ENCODE measurements around the gene TRPT1. TPM values are rescaled to one million over a fixed set of nuclear protein-coding genes. Genes with fewer than 3 reads are reported as not detected.

The TRPT1 gene
- total and polyA plus RNA-seq, 3 donors from 2014 or later: 56.5 to 93.7 (median 65.4) TPM

DNA sequence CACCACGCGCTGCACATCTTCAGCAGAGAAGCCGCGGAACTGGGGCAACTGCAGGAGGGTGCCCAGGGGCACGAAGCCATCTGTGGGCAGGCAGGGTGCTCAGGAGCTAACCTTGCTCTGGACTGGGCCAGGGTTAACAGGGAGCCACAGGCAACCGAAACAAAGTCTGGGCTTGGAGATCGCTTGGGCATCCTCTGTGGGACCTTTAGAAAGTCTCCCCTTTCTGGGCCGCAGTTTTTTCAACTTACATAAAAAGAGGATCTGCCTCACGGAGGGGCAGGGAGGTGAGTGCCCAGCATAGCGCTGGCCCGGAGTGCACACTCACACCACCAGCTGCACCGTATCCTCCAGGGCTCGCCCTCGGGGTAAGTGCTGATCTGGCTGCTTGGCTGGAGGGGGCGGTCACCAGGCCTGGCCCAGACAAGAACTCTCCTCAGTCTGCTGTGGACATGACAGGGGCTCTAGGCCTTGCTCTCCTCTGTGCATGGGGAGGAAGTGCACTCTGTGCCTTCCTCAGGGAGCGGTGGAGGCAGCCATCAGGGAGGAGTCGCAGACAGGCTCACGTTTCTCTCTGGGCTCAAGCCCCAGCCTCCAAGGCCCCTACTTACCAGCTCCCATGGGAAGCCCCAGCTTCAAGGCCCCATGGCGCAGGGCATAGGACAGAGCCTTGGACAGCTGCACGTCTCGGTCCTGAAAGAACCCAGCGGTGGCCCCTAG lies 937 bp downstream of the TRPT1 start:
- Histone ChIP-seq H3K36me3 (ENCODE audit: low read depth, missing control alignments) (no peaks in the 10 kb centered on the region), H3K4me1 (peaks cover 38% of the 10 kb centered on the region), H3K9me3 (no peaks in the 10 kb centered on the region), H3K27me3 (no peaks in the 10 kb centered on the region), H3K27ac (peak overlapping the region; percentile 72 to 84), H3K4me3 (peak overlapping the region; percentile 74 to 75)
- TF ChIP-seq, protein P1, sequence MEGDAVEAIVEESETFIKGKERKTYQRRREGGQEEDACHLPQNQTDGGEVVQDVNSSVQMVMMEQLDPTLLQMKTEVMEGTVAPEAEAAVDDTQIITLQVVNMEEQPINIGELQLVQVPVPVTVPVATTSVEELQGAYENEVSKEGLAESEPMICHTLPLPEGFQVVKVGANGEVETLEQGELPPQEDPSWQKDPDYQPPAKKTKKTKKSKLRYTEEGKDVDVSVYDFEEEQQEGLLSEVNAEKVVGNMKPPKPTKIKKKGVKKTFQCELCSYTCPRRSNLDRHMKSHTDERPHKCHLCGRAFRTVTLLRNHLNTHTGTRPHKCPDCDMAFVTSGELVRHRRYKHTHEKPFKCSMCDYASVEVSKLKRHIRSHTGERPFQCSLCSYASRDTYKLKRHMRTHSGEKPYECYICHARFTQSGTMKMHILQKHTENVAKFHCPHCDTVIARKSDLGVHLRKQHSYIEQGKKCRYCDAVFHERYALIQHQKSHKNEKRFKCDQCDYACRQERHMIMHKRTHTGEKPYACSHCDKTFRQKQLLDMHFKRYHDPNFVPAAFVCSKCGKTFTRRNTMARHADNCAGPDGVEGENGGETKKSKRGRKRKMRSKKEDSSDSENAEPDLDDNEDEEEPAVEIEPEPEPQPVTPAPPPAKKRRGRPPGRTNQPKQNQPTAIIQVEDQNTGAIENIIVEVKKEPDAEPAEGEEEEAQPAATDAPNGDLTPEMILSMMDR (IDR thresholded peaks at IDR 0.05): no peak
- no peak for TF ChIP-seq POLR2A (IDR thresholded peaks at IDR 0.05)
- DNase-seq: no peak
- WGBS, 2 donors: 50 to 58% methylated on average over 4 to 22 of the region's 22 CpGs
- intact Hi-C loops (cut with DNase I; ENCODE audit: low total_unique reads): no loop called here

DNA sequence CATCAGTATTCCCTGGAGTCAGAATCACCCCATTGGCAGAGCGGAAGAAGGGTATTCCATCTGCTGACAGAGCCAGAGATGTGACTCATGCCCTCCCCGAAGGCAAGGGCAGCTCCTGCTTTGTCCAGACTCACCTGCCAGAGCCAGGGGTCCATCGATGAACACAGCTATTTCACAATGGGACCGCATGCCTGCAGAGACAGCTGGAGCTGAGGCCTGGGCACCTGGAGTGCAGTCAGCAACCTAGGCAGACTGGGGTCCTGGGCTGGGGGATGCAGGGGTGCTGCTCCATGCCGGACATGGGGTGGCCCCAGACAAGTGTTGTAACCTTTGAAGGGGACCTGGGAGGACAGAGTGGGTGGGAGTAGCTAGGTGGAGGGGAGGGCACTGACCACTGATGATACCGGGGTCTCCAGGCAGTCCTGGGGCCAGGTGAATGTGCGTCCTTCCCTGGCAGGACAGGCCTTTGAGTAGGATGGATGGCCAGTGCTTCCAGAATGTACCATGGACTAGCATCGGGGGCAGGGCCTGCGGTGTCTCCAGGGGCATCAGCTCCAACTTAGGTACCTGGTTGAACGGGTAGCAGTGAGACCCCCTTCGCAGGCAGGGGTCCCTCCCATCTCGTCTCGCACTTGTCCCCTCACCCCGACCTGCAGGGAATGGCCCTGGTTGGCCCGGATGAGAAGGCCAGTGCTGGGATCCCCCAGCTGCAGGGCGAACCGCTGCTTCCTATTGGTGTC lies 1.7 kb downstream of the TRPT1 start:
- WGBS, 2 donors: 80 to 91% methylated on average over 8 to 17 of the region's 17 CpGs
- TF ChIP-seq POLR2A (IDR thresholded peaks at IDR 0.05): no peak
- TF ChIP-seq, protein P1 (IDR thresholded peaks at IDR 0.05): no peak
- no peaks in the 10 kb centered on the region for H3K9me3 ChIP-seq
- no peaks in the 10 kb centered on the region for H3K36me3 ChIP-seq (ENCODE audit: low read depth, missing control alignments)
- peaks cover 32% of the 10 kb centered on the region for H3K4me1 ChIP-seq
- H3K27me3 ChIP-seq: no peaks in the 10 kb centered on the region
- DNase-seq: no peak
- no peak overlapping the region for H3K27ac ChIP-seq
- intact Hi-C loops (cut with DNase I; ENCODE audit: low total_unique reads): no loop called here
- H3K4me3 ChIP-seq: no peak overlapping the region

DNA sequence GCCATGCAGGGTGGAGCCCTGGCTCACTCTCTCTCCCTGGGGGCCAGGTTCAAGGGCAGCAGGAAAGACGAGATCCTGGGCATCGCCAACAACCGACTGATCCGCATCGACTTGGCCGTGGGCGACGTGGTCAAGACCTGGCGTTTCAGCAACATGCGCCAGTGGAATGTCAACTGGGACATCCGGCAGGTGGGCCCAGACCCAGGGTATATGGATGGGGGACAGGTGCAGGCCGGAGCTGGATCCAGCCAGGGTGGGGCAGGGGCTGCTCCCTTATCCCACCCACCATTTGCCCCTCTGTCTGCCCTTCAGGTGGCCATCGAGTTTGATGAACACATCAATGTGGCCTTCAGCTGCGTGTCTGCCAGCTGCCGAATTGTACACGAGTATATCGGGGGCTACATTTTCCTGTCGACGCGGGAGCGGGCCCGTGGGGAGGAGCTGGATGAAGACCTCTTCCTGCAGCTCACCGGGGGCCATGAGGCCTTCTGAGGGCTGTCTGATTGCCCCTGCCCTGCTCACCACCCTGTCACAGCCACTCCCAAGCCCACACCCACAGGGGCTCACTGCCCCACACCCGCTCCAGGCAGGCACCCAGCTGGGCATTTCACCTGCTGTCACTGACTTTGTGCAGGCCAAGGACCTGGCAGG lies 2.9 kb downstream of the TRPT1 start:
- intact Hi-C loops (cut with DNase I; ENCODE audit: low total_unique reads): no loop called here
- Histone ChIP-seq H3K9me3 (no peaks in the 10 kb centered on the region), H3K36me3 (ENCODE audit: low read depth, missing control alignments) (no peaks in the 10 kb centered on the region), H3K4me1 (peaks cover 32% of the 10 kb centered on the region), H3K4me3 (no peak overlapping the region), H3K27ac (no peak overlapping the region), H3K27me3 (no peaks in the 10 kb centered on the region)
- no peak for DNase-seq
- TF ChIP-seq, protein P1 (IDR thresholded peaks at IDR 0.05): no peak
- TF ChIP-seq POLR2A (IDR thresholded peaks at IDR 0.05): no peak
- WGBS, 2 donors: 78 to 80% methylated on average over 13 to 24 of the region's 24 CpGs

DNA sequence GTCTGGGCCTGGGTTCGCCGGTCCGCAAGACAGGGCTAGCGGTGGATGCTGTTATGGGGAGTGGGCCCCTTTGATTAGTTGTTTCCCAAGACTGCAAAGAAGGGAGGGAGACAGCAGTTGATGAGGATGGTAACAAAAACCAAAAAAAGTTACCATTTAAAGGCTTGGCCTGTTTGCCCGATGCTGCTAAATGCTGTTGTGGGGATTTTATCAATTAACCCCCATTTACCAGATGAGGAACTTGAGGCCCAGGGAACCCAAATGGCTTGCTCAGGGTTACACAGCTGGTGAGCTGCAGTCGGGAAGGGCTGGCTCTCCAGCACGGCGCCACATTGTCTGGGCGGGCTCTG lies 3.4 kb downstream of the TRPT1 start:
- DNase-seq: no peak

More for the DNA sequence above, 3.4 kb downstream of the TRPT1 start:
- no peaks in the 10 kb centered on the region for H3K27me3 ChIP-seq
- no peak overlapping the region for H3K27ac ChIP-seq
- H3K36me3 ChIP-seq (ENCODE audit: low read depth, missing control alignments): no peaks in the 10 kb centered on the region
- peaks cover 30% of the 10 kb centered on the region for H3K4me1 ChIP-seq
- TF ChIP-seq POLR2A (IDR thresholded peaks at IDR 0.05): no peak
- TF ChIP-seq, protein P1 (IDR thresholded peaks at IDR 0.05): no peak
- intact Hi-C loops (cut with DNase I; ENCODE audit: low total_unique reads): no loop called here
- no peak overlapping the region for H3K4me3 ChIP-seq
- 61 to 64% methylated on average over 9 of the region's 9 CpGs for WGBS, 2 donors
- H3K9me3 ChIP-seq: no peaks in the 10 kb centered on the region

Data from testis (tissue), 3 donors.